VCaP (cell line): Measurements from ENCODE around the gene SOSTDC1.
A peak's percentile ranks its signal among the peaks of the same experiment; 100 is the strongest.

ENCODE experiments used
- H3K27ac ChIP-seq: fragments of 450-650 bp; 2 replicates; pipeline ENCODE4 v1.5.1; 2017
- TF ChIP-seq, protein P1 (sequence below): fragments of 450-650 bp; conservative IDR thresholded peaks from 2 replicates; pipeline ENCODE4 v1.5.1; 2017; ENCODE audit warnings: mild to moderate bottlenecking, moderate library complexity

SOSTDC1 gene

DNA sequence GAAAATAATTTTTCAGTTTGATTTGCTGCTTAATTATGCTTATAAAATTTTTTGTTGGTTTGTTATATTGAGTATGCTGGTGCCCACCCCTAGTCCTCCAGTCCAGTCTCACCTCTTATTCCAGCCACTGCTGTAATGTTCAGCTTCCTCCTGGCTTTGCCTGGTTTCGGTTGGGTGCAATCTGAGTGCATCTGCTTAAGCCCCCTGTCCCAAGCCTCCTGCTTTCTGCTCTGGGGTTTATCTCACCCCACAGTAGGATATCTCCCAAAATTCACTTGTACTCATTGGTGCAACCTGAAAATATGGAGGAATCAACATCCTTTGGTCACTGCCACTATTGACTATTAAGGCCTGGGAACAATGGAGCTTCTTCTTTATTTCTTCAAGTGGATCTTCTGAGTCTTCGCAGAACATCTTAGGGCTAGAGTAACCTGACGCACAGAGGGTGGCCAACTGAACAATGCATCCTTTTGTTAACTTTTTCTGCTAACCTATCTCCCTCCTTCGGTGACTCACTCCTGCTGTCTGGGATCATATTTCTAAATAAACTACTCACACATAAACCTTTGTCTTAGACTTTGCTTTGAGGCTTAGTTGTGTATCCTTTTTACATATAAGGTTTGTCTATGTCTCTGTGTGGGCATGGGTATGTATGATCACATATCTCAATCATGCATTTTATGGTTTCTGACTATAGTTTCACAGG is 19.1 kb upstream of the SOSTDC1 start:
- TF ChIP-seq, protein P1, sequence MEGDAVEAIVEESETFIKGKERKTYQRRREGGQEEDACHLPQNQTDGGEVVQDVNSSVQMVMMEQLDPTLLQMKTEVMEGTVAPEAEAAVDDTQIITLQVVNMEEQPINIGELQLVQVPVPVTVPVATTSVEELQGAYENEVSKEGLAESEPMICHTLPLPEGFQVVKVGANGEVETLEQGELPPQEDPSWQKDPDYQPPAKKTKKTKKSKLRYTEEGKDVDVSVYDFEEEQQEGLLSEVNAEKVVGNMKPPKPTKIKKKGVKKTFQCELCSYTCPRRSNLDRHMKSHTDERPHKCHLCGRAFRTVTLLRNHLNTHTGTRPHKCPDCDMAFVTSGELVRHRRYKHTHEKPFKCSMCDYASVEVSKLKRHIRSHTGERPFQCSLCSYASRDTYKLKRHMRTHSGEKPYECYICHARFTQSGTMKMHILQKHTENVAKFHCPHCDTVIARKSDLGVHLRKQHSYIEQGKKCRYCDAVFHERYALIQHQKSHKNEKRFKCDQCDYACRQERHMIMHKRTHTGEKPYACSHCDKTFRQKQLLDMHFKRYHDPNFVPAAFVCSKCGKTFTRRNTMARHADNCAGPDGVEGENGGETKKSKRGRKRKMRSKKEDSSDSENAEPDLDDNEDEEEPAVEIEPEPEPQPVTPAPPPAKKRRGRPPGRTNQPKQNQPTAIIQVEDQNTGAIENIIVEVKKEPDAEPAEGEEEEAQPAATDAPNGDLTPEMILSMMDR, result no peak
- H3K27ac ChIP-seq, result no peak overlapping the region

DNA sequence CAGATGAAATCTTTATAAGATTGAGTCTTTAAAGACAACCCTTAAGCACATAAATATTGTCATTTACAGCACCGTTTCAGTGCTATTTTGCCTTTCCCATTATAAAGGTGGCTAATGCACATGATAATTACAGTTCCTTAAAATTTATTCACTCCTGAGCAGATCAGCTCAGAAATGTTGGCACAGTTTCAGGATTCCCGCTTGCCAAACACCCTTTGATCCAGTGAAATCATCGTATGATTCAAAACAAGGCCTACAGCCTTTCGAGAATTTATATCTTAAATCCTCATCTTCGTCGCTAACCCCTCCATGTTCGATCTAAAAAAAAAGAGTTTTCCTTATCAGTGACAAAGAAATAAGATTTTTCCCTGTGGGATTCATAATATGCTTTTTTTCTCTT is 14.1 kb upstream of the SOSTDC1 start:
- TF ChIP-seq, protein P1, result no peak
- H3K27ac ChIP-seq, result no peak overlapping the region

DNA sequence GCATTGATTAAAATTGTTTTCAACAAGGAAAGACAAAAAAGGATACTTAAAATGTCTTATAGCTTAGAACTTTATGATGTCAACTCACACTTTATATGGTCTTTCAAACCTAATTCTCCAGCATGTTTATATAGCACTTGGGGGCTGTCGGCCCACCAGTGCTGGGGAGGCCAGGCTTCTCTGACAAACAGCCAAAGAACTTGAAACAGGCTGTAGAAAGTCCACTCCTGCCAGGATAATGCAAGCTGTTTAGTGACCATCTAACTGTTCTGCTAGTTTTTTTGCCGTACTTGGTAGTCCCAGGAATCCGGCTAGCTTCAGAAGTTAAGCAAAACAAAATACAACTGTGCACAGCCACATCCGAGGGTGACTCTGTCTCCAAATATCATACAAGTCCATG is 13.6 kb upstream of the SOSTDC1 start:
- TF ChIP-seq, protein P1, result no peak
- H3K27ac ChIP-seq, result no peak overlapping the region

DNA sequence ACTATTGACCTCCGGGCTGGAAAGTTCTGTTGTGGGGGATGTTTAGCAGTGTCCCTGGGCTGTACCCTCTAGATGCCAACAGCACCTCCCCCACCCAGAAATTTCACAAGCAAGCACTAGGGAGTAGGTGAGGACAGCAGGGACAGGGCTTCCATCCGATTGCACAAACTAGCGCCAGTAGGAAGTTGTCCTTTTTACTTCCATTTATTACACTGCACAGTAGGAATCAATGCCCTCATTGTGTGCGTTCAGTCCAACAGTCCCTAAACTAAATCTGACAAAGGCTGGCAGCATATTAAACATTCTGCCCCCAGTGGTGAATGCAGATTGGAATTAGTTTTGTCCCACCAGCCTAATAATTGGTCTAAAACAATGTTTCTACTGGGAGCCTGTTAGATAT is 6.4 kb upstream of the SOSTDC1 start:
- no peak overlapping the region for H3K27ac ChIP-seq
- TF ChIP-seq, protein P1, result no peak

DNA sequence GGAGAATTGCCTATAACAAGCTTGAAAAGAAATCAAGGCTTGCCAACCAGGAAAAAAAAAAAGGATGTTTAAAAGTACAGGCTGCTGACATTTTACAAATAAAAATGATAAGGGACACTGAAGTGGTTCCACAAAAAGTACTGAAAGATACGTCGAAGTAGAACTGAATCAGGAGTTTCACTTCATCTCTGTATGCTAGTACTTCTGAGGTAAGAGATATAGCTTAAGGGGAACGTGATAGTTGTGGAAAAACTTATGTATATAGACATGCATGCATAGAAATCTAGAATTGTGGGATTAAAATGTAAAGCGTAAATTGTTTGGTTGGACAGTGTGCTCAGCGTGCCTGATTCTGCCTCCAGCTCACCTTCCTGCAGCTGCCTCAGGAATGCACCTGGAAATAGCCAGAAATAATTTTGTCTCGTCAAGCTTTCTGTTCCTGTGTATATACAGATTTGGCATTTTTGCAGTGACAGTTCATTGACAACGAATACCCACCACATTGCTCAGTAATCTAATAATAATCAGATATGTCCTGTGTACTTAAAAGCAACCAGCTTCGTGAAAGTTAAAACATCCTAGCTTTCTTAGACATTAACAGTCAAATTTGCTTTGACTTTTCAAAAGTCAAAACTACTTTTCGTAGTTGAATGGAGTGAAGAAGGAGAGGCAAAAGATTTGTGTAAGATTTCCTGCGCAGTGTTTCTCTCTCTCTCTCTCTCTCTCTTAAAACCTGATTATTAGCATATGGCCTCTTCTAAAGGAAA is 1.4 kb downstream of the SOSTDC1 start:
- H3K27ac ChIP-seq, result peak overlapping the region; percentile 77
- TF ChIP-seq, protein P1, result no peak

DNA sequence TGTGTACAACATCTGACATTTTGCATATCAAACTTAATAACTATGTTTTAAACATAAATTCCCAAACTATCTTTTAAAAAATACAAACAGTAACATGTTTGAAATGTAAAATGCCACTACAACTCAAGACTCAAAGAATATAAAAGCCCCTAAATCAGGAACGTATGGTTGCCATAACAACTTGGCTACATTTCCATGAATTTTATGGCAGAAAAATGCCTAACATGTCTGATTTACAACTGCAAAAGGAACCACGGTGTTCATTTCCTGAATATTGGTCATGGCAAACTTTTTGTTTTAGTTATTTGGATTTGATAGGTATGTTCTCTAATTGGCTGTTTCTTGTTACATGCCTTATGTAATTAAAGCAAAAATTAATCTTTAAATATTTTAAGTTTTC is 2.0 kb downstream of the SOSTDC1 start:
- TF ChIP-seq, protein P1, result no peak
- peak overlapping the region; percentile 77 for H3K27ac ChIP-seq

DNA sequence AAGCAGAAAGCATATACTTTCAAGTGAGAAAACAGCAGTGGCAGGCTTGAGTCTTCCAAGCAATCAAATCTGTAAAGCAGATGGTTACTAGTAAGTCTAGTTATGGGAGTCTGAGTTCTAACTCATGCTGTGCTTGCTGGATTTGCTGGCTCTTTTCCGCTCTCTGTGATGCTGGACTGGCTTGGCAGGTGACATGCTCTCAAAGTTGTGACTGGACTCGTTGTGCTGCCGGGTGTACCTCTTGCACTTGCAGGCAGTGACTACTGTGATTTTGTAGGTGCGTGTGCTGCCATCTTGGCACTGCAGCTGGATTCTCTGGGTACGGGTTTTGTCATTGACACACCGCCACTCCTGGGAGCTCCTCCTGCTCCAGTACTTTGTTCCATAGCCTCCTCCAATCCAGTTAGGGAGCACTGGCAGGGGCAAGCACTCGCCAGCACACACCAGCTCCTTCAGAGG is 3.1 kb downstream of the SOSTDC1 start:
- no peak overlapping the region for H3K27ac ChIP-seq
- TF ChIP-seq, protein P1, result no peak
